Measurements from ENCODE around the gene AGBL3.
"Not testable (repeated sequence)": the region's sequence is repeated elsewhere in the genome, so short reads cannot be mapped to it uniquely, and the experiment has no call there.

Gene AGBL3

DNA sequence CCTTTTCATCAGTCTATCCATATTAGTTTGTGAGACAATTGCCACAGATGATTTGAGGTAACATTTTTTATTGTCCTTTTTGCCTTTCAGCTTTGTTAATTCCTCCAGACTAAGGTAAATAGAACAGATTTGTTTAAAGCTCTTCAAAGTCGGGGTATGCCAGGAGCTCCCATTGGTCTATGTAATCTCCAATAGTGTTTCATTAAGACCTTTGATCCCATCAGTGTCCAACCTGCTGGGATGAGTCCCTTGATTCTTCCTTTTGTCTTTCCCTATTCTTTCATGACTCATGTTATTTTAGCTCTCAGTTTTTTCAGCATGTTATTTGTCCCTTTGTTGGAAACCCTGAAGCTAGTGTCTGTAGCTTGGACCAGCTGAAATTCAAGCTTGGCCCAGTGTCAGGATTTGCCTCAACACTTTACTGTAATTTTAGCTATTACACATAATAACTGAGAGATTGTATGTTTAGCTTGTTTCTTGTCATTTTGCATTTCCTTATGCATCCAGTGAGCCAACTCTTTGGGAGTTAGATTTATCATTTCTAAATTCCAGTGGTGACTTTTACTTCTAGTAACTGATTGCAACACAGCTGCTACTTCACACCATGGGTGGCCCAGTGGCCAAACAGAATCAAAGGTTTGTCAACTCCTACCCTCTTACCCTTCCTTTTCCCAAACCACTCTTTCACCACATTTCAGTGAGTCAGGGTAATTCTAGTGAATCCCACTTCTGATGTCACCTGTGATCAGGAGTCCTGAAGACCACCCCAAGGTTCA lies 15.3 kb downstream of the AGBL3 start:
- DNase-seq (ENCODE audit: insufficient read length, low spot score) (no peak), FAIRE-seq (no peak)
- TF ChIP-seq, protein P1, sequence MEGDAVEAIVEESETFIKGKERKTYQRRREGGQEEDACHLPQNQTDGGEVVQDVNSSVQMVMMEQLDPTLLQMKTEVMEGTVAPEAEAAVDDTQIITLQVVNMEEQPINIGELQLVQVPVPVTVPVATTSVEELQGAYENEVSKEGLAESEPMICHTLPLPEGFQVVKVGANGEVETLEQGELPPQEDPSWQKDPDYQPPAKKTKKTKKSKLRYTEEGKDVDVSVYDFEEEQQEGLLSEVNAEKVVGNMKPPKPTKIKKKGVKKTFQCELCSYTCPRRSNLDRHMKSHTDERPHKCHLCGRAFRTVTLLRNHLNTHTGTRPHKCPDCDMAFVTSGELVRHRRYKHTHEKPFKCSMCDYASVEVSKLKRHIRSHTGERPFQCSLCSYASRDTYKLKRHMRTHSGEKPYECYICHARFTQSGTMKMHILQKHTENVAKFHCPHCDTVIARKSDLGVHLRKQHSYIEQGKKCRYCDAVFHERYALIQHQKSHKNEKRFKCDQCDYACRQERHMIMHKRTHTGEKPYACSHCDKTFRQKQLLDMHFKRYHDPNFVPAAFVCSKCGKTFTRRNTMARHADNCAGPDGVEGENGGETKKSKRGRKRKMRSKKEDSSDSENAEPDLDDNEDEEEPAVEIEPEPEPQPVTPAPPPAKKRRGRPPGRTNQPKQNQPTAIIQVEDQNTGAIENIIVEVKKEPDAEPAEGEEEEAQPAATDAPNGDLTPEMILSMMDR (IDR thresholded peaks at IDR 0.05; ENCODE audit: insufficient read depth, missing control alignments) = no peak

- TF ChIP-seq, protein P1 (IDR thresholded peaks at IDR 0.05; ENCODE audit: insufficient read depth, missing control alignments) = no peak
- DNase-seq (ENCODE audit: insufficient read length, low spot score) (no peak), FAIRE-seq (no peak)
These were observed 25.9 kb downstream of the AGBL3 start for GRCh38 chr7:135012229-135012628.

DNA sequence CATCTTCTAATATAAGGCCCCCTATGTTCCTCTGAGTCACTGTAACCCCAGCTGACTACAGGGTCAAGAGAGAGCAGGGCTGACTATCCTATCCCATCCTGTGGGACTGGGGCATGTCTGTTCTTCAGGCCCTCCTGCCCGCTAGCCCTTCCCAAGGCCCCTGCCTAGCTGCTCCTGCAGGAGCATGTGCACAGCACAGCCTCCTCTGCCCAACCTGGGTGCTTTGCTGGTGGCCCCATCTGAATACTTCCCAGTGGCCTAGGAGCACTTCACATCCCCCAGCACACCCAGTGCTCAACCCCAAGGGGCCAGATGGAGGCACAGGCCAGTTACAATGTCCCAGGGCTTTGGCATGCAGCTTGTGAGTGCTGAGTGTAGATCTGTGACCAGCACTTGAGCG lies 37.3 kb downstream of the AGBL3 start:
- TF ChIP-seq, protein P1 (IDR thresholded peaks at IDR 0.05; ENCODE audit: insufficient read depth, missing control alignments) = no peak
- no peak for DNase-seq (ENCODE audit: insufficient read length, low spot score)
- no peak for FAIRE-seq

DNA sequence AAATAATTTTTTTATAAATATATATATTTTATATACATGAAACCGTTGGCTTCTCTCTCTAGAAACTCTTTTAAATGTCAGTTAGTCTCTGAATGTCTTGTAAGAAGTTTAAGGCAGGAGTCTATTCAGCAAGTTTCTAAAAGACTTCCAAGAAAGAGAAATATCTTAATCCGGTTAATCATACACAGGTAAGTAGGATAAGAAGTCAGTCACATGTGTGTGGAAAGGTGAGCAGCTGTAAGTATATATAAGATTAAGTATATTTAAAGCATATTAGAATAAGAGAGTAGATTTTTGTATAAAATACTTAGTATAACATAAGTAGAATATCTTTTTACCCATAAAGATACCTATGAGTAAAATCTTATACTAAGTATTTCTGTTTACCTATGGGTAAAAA lies 48.9 kb downstream of the AGBL3 start:
- DNase-seq (ENCODE audit: insufficient read length, low spot score) = no peak
- FAIRE-seq = no peak
- TF ChIP-seq, protein P1 (IDR thresholded peaks at IDR 0.05; ENCODE audit: insufficient read depth, missing control alignments) = no peak

DNA sequence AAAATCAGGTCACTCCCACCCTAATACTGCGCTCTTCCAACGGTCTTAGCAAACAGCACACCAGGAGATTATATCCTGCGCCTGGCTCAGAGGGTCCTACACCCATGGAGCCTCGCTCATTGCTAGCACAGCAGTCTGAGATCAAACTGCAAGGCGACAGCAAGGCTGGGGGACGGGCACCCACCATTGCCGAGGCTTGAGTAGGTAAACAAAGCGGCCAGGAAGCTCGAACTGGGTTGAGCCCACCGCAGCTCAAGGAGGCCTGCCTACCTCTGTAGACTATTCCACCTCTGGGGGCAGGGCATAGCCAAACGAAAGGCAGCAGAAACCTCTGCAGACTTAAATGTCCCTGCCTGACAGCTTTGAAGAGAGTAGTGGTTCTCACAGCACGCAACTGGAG lies 80.7 kb downstream of the AGBL3 start:
- not testable (repeated sequence) for DNase-seq (ENCODE audit: insufficient read length, low spot score); FAIRE-seq

GRCh38 chr7:135074096-135074495 lies 87.8 kb downstream of the AGBL3 start:
- FAIRE-seq = no peak
- no peak for DNase-seq (ENCODE audit: insufficient read length, low spot score)
- TF ChIP-seq, protein P1 (IDR thresholded peaks at IDR 0.05; ENCODE audit: insufficient read depth, missing control alignments) = no peak

DNA sequence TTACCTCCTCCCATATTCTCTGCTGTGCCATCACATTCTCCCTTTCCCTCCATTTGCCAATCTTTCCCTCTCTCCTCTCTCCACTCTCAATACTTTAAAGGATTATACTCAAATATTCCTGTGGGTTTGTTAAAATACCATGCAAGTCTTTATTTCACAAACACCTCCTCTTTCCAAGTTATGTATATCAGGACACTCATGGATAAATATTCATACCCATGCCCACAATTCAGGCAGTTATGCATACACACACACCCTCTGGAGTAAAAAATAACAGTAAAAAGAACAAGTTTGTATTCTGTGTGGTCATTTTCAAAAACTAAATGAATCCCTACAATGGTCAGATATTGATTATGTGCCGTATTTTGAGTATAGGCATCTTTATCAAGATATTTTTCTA lies 88.2 kb downstream of the AGBL3 start:
- DNase-seq (ENCODE audit: insufficient read length, low spot score) (no peak), FAIRE-seq (no peak)
- TF ChIP-seq, protein P1 (IDR thresholded peaks at IDR 0.05; ENCODE audit: insufficient read depth, missing control alignments) = no peak

Measured in D721Med (cell line).